PC-3 (cell line): ENCODE measurements around the gene MAP2K3. TPM values are rescaled to one million over a fixed set of nuclear protein-coding genes. Genes with fewer than 3 reads are reported as not detected.

Source experiments
- ATAC-seq: fragments of 200-7000 bp; cut with Tn5 transposase; 2 replicates; pipeline ENCODE4 v1.9.1; 2020; ENCODE audit warnings: mild to moderate bottlenecking, moderate library complexity
- BruUV-seq: library from RNA; stranded (reverse); fragments of 400-500 nt; replicated peaks from 2 replicates; lab custom pipeline; 2021; lab: Mats Ljungman, UMichigan
- CTCF ChIA-PET: fragments of 300-600 bp; sonication (Branson Sonifier 250); formaldehyde crosslinking; loops from one replicate; lab custom pipeline; 2022; ENCODE audit warnings: antibody characterized with exemption; lab: Charles Lee
- POLR2A ChIA-PET: fragments of 300-600 bp; sonication (Branson Sonifier 250); formaldehyde crosslinking; loops from one replicate; lab custom pipeline; 2022; ENCODE audit warnings: antibody characterized with exemption; ENCODE audit not compliant: unreplicated experiment; lab: Charles Lee
- DNase-seq: peaks from one replicate; pipeline ENCODE4 v3.0.0-alpha.2; 2015
- H2AFZ ChIP-seq: fragments of 300-600 bp; sonication (generic); 2 replicates; pipeline ENCODE4 v1.6.0; 2016; ENCODE audit warnings: antibody characterized with exemption, low read length
- H3F3A ChIP-seq: fragments of 300-600 bp; sonication (generic); one replicate; pipeline ENCODE4 v1.6.0; 2017; ENCODE audit warnings: antibody characterized with exemption, low read length, control low read depth, mild to moderate bottlenecking; ENCODE audit not compliant: unreplicated experiment
- H3K27ac ChIP-seq: fragments of 300-600 bp; sonication (generic); 2 replicates; pipeline ENCODE4 v1.5.1; 2016; ENCODE audit warnings: mild to moderate bottlenecking, low read length
- H3K27me3 ChIP-seq: fragments of 300-600 bp; sonication (generic); 2 replicates; pipeline ENCODE4 v1.6.1; 2016; ENCODE audit warnings: low read length, mixed read lengths
- H3K36me3 ChIP-seq: fragments of 300-600 bp; sonication (generic); 2 replicates; pipeline ENCODE4 v1.6.1; 2016; ENCODE audit warnings: low read depth, mixed run types, low read length, mixed read lengths
- H3K4me1 ChIP-seq: fragments of 300-600 bp; sonication (generic); 2 replicates; pipeline ENCODE4 v1.5.1; 2016; ENCODE audit warnings: low read length; ENCODE audit not compliant: insufficient read depth
- H3K4me2 ChIP-seq: fragments of 300-600 bp; sonication (generic); 2 replicates; pipeline ENCODE4 v1.6.0; 2016; ENCODE audit warnings: low read length
- H3K4me3 ChIP-seq: fragments of 300-600 bp; sonication (generic); 2 replicates; pipeline ENCODE4 v1.5.1; 2016; ENCODE audit warnings: mild to moderate bottlenecking, low read length, mixed read lengths
- H3K79me2 ChIP-seq: fragments of 300-600 bp; sonication (generic); 2 replicates; pipeline ENCODE4 v1.6.1; 2017; ENCODE audit warnings: low read length, mixed read lengths
- H3K9ac ChIP-seq: fragments of 300-600 bp; sonication (generic); 2 replicates; pipeline ENCODE4 v1.6.0; 2016; ENCODE audit warnings: mild to moderate bottlenecking, low read length
- H3K9me2 ChIP-seq: fragments of 300-600 bp; sonication (generic); replicated peaks from 2 replicates; pipeline ENCODE4 v1.6.1; 2016; ENCODE audit warnings: mixed run types, low read length, mixed read lengths
- H3K9me3 ChIP-seq: fragments of 300-600 bp; sonication (generic); 2 replicates; pipeline ENCODE4 v1.6.1; 2016; ENCODE audit warnings: low read length, mixed read lengths
- H4K20me1 ChIP-seq: fragments of 300-600 bp; sonication (generic); 2 replicates; pipeline ENCODE4 v1.6.1; 2016; ENCODE audit warnings: low read length, mixed read lengths
- EZH2 ChIP-seq: fragments of 300-600 bp; sonication (generic); IDR thresholded peaks from one replicate; pipeline ENCODE4 v1.6.1; 2017; ENCODE audit warnings: antibody characterized with exemption, mild to moderate bottlenecking, low read length; ENCODE audit not compliant: unreplicated experiment
- EZH2phosphoT487 ChIP-seq: fragments of 300-600 bp; sonication (generic); IDR thresholded peaks from 2 replicates; pipeline ENCODE4 v1.6.1; 2018; ENCODE audit warnings: mild to moderate bottlenecking, antibody characterized with exemption, low read length, borderline replicate concordance
- intact Hi-C: fragments of 100-400 bp; cut with micrococcal nuclease; formaldehyde crosslinking; loops from 2 replicates; pipeline ENCODE4 v1.9.0; 2023
- total RNA-seq: library from RNA; depleted of rRNA; stranded (reverse); fragments of >200 nt; gene quantifications from 2 replicates; pipeline ENCODE4 v1.2.3, GENCODE V29; 2014
- TF ChIP-seq, protein P1 (sequence below): fragments of 300-600 bp; sonication (generic); conservative IDR thresholded peaks from 2 replicates; pipeline ENCODE4 v1.5.1; 2017; ENCODE audit warnings: antibody characterized with exemption, low read depth, mild to moderate bottlenecking, low read length

MAP2K3 gene
- total RNA-seq, 1 experiment from 2014 or later, result 54.0 TPM

DNA sequence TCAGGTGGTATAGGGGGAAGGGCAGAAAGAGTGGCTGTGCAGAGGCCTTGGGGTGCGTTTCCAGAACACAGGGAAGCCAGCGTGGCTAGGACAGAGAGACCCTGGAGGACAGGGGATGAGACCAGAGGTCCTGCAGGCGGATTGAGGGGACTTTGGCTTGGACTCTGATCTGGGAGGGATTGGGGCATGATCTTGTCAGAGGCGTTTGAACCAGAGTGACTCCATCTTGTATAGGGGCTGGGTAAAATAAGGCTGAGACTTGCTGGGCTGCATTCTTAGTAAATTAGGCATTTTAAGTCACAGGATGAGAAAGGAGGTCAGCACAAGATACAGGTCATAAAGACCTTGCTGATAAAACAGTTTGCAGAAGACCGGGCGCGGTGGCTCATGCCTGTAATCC is 25.9 kb upstream of the MAP2K3 start:
- DNase-seq (no peak), ATAC-seq (no peak)
- no peak overlapping the region for H3K9ac ChIP-seq
- H3K4me3 ChIP-seq, result no peak overlapping the region
- CTCF ChIA-PET, result no interaction called here
- H3K9me2 ChIP-seq, result no peaks in the 10 kb centered on the region
- no peak overlapping the region for H3K4me2 ChIP-seq
- no peaks in the 10 kb centered on the region for H3K36me3 ChIP-seq
- intact Hi-C loops, result no loop called here
- H2AFZ ChIP-seq, result no peak overlapping the region
- TF ChIP-seq, protein P1, sequence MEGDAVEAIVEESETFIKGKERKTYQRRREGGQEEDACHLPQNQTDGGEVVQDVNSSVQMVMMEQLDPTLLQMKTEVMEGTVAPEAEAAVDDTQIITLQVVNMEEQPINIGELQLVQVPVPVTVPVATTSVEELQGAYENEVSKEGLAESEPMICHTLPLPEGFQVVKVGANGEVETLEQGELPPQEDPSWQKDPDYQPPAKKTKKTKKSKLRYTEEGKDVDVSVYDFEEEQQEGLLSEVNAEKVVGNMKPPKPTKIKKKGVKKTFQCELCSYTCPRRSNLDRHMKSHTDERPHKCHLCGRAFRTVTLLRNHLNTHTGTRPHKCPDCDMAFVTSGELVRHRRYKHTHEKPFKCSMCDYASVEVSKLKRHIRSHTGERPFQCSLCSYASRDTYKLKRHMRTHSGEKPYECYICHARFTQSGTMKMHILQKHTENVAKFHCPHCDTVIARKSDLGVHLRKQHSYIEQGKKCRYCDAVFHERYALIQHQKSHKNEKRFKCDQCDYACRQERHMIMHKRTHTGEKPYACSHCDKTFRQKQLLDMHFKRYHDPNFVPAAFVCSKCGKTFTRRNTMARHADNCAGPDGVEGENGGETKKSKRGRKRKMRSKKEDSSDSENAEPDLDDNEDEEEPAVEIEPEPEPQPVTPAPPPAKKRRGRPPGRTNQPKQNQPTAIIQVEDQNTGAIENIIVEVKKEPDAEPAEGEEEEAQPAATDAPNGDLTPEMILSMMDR, result no peak
- TF ChIP-seq EZH2phosphoT487 (no peak), EZH2 (no peak)
- H3K4me1 ChIP-seq, result peaks cover 7% of the 10 kb centered on the region
- H3K27ac ChIP-seq, result no peak overlapping the region
- H3K27me3 ChIP-seq, result no peaks in the 10 kb centered on the region
- no TSS peak for BruUV-seq
- H4K20me1 ChIP-seq, result no peaks in the 10 kb centered on the region
- H3K79me2 ChIP-seq, result no peaks in the 10 kb centered on the region
- H3K9me3 ChIP-seq, result no peaks in the 10 kb centered on the region
- POLR2A ChIA-PET, result no interaction called here
- H3F3A ChIP-seq, result no peaks in the 10 kb centered on the region

DNA sequence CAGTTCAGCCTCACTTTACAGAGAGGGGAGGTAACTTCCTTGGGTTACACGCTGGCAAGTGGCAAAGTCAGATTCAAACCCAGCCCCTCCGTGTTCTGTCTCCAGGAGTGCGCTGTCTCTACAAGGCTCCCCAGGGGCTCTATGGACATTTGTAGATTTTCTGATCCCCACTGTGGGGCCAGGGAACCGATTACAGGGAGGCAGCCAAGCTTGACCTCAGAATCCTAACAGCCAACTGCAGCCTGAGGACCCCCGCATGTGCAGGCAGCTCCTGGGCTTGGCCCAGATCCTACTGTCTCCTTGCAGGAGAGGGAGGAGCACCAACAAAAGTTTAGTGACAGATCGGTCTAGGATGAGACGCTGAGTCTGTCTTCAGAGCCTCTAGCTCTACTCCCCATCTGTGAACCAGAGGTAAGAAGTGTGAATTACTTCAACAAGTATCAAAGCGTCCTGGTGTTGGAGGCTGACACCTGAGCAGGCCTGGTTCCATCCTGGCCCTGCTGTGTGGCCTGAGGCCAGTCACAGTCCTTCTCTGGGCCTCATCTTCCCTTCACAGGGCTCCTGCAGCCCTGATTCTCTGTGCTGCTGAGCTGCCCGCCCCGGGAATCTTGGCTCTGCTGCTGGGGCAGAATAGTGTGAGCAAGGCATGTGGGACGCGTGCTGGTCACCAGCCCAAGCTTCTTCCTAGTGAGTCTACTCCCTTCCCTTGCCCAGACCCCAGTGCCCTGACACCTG is 22.1 kb upstream of the MAP2K3 start:
- TF ChIP-seq, protein P1, result no peak
- TF ChIP-seq EZH2phosphoT487, result no peak
- TF ChIP-seq EZH2, result no peak
- DNase-seq (no peak), ATAC-seq (no peak)
- Histone ChIP-seq H2AFZ (no peak overlapping the region), H3F3A (no peaks in the 10 kb centered on the region), H3K27me3 (no peaks in the 10 kb centered on the region), H4K20me1 (no peaks in the 10 kb centered on the region), H3K4me3 (no peak overlapping the region), H3K4me2 (no peak overlapping the region), H3K9me2 (no peaks in the 10 kb centered on the region), H3K9me3 (no peaks in the 10 kb centered on the region), H3K9ac (no peak overlapping the region), H3K36me3 (no peaks in the 10 kb centered on the region), H3K4me1 (no peaks in the 10 kb centered on the region), H3K79me2 (no peaks in the 10 kb centered on the region), H3K27ac (no peak overlapping the region)
- intact Hi-C loops, result no loop called here
- ChIA-PET POLR2A (no interaction called here), CTCF (no interaction called here)
- BruUV-seq, result no TSS peak

DNA sequence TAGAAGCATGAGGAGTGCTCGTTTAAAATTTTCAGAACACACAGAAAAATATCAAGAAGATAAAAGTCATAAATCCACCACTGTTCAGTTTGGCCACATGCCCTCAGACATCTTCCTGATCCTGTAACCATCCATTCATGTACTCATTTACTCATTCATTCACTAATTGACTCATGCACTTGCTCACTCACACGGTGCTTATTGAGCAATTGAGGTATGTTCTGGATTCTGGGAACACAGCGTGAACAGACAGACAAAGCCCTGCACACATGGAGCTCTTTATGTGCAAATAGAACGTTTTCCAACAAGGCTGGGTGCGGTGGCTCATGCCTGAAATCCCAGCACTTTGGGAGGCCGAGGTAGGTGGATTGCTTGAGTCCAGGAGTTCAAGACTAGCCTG is 21.1 kb upstream of the MAP2K3 start:
- ATAC-seq, result no peak
- Histone ChIP-seq H3K27ac (no peak overlapping the region), H3K9ac (no peak overlapping the region), H3F3A (no peaks in the 10 kb centered on the region), H3K36me3 (no peaks in the 10 kb centered on the region), H3K4me3 (no peak overlapping the region), H4K20me1 (no peaks in the 10 kb centered on the region), H3K9me2 (no peaks in the 10 kb centered on the region), H3K9me3 (no peaks in the 10 kb centered on the region), H3K79me2 (no peaks in the 10 kb centered on the region), H3K4me1 (no peaks in the 10 kb centered on the region), H3K4me2 (no peak overlapping the region), H3K27me3 (no peaks in the 10 kb centered on the region), H2AFZ (no peak overlapping the region)
- TF ChIP-seq EZH2, result no peak
- TF ChIP-seq, protein P1, result no peak
- TF ChIP-seq EZH2phosphoT487, result no peak
- ChIA-PET CTCF (no interaction called here), POLR2A (no interaction called here)
- no TSS peak for BruUV-seq
- peak; percentile 61 for DNase-seq
- intact Hi-C loops, result no loop called here
